ENCODE results near the gene COL11A1.

COL11A1 gene

GRCh38 chr1:102861247-102861646, 247.1 kb downstream of the COL11A1 start:
- CTCF ChIA-PET, result no interaction called here
- POLR2A ChIA-PET, result no interaction called here

More at GRCh38 chr1:102861247-102861646, 247.1 kb downstream of the COL11A1 start:
- no peaks in the 10 kb centered on the region for H3K4me1 ChIP-seq (ENCODE audit: control insufficient read depth, insufficient read depth, low read length)
- H3K9me3 ChIP-seq (ENCODE audit: control insufficient read depth, insufficient read depth, low read depth, low read length), result no peaks in the 10 kb centered on the region
- TF ChIP-seq BCL6B (tag by site-specific recombination; IDR thresholded peaks at IDR 0.05), result no peak
- TF ChIP-seq ZNF362 (tag by site-specific recombination; IDR thresholded peaks at IDR 0.05), result no peak
- no peak for TF ChIP-seq ZNF26 (tag by site-specific recombination; IDR thresholded peaks at IDR 0.05)
- no peak for TF ChIP-seq REST (tag by site-specific recombination; IDR thresholded peaks at IDR 0.05)
- no peak for TF ChIP-seq ZNF391 (tag by site-specific recombination; IDR thresholded peaks at IDR 0.05; ENCODE audit: borderline replicate concordance, low read depth)
- no peak for TF ChIP-seq ZSCAN16 (tag by site-specific recombination; IDR thresholded peaks at IDR 0.05)
- no peak for TF ChIP-seq GLIS1 (tag by site-specific recombination; IDR thresholded peaks at IDR 0.05)
- TF ChIP-seq ZNF341 (tag by site-specific recombination; IDR thresholded peaks at IDR 0.05; ENCODE audit: low read depth), result no peak
- TF ChIP-seq ZNF645 (tag by site-specific recombination; IDR thresholded peaks at IDR 0.05), result no peak
- TF ChIP-seq ZNF548 (tag by site-specific recombination; IDR thresholded peaks at IDR 0.05), result no peak
- H3K27ac ChIP-seq (ENCODE audit: extremely low read depth, low read depth, low read length), result no peak overlapping the region
- no peak overlapping the region for H3K4me3 ChIP-seq (ENCODE audit: low read depth, low read length)
- no peaks in the 10 kb centered on the region for H3K36me3 ChIP-seq (ENCODE audit: control insufficient read depth in 2 of 2, insufficient read depth in 1 of 2, low read length in 2 of 2)
